Measurements from ENCODE around the gene ZMAT3.
"Not testable (repeated sequence)": the region's sequence is repeated elsewhere in the genome, so short reads cannot be mapped to it uniquely, and the experiment has no call there.

DNA sequence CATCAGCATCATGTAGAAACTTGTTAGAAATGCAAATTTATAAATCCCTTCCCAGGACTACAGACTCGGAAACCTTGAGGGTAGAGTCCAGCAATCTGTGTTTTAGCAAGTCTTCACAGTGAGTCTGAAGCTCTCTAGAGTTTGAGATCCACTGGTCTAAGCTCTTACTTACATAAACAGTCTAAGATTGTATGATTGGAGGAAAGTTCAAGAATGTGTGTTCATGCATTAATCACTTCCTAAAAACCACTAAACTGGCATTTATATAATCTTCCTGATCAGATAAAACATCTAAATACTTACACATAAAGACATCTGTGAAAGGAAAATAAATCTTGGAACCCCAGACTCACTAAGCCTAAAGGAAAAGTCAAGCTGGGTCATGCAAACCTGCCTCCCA, 43.8 kb upstream of the ZMAT3 start:
- TF ChIP-seq, protein P1, sequence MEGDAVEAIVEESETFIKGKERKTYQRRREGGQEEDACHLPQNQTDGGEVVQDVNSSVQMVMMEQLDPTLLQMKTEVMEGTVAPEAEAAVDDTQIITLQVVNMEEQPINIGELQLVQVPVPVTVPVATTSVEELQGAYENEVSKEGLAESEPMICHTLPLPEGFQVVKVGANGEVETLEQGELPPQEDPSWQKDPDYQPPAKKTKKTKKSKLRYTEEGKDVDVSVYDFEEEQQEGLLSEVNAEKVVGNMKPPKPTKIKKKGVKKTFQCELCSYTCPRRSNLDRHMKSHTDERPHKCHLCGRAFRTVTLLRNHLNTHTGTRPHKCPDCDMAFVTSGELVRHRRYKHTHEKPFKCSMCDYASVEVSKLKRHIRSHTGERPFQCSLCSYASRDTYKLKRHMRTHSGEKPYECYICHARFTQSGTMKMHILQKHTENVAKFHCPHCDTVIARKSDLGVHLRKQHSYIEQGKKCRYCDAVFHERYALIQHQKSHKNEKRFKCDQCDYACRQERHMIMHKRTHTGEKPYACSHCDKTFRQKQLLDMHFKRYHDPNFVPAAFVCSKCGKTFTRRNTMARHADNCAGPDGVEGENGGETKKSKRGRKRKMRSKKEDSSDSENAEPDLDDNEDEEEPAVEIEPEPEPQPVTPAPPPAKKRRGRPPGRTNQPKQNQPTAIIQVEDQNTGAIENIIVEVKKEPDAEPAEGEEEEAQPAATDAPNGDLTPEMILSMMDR (IDR thresholded peaks at IDR 0.05) = not testable (repeated sequence)
- not testable (repeated sequence) for TF ChIP-seq POLR2A, POLR2AphosphoS5 (IDR thresholded peaks at IDR 0.05)

Measured in breast epithelium (tissue), 3 donors.